HK-2 (cell line): ENCODE results near the gene SIAH1.
"Not testable (repeated sequence)": the region's sequence is repeated elsewhere in the genome, so short reads cannot be mapped to it uniquely, and the experiment has no call there.

Experiments
- DNase-seq: peaks from one replicate; pipeline ENCODE4 v3.0.0-alpha.2; 2018; ENCODE audit not compliant: unreplicated experiment

Gene SIAH1

GRCh38 chr16:48332978-48333377 lies 52.2 kb downstream of the SIAH1 start:
- no peak for DNase-seq

GRCh38 chr16:48330841-48331192 lies 54.4 kb downstream of the SIAH1 start:
- DNase-seq, result no peak

- DNase-seq, result no peak
Measured at GRCh38 chr16:48330189-48330840, 54.9 kb downstream of the SIAH1 start.

GRCh38 chr16:48329138-48329537 lies 56.1 kb downstream of the SIAH1 start:
- DNase-seq, result no peak

- no peak for DNase-seq
Measured at GRCh38 chr16:48326915-48327314, 58.3 kb downstream of the SIAH1 start.

GRCh38 chr16:48323783-48324775 lies 61.1 kb downstream of the SIAH1 start:
- no peak for DNase-seq

GRCh38 chr16:48321317-48322036 lies 63.7 kb downstream of the SIAH1 start:
- DNase-seq, result no peak

- no peak for DNase-seq
Measured at GRCh38 chr16:48318630-48319029, 66.6 kb downstream of the SIAH1 start.

GRCh38 chr16:48317614-48318315 lies 67.4 kb downstream of the SIAH1 start:
- peak; percentile 42 for DNase-seq

GRCh38 chr16:48317026-48317425 lies 68.2 kb downstream of the SIAH1 start:
- no peak for DNase-seq

GRCh38 chr16:48313905-48314304 lies 71.3 kb downstream of the SIAH1 start:
- DNase-seq, result not testable (repeated sequence)

- DNase-seq, result no peak
Measured at GRCh38 chr16:48310908-48311641, 74.1 kb downstream of the SIAH1 start.
